H1 (cell line): Measurements from ENCODE around the gene ZC3HAV1. TPM values are rescaled to one million over a fixed set of nuclear protein-coding genes. Genes with fewer than 3 reads are reported as not detected.

Source experiments
- CTCF ChIA-PET: fragments of 300-600 bp; sonication (Branson Sonifier 250); formaldehyde crosslinking; loops from one replicate; lab custom pipeline; 2021; ENCODE audit not compliant: partially characterized antibody; lab: Charles Lee
- POLR2A ChIA-PET: fragments of 300-600 bp; sonication (Branson Sonifier 250); formaldehyde crosslinking; loops from one replicate; lab custom pipeline; 2021; ENCODE audit warnings: inconsistent platforms; ENCODE audit not compliant: partially characterized antibody; lab: Charles Lee
- DNase-seq, 2 experiments: peaks; one replicate each; pipeline versions ENCODE4 v3.0.0 to v3.0.0-alpha.2; 2010 to 2022; ENCODE audit warnings: low spot score in 2 of 2, low read depth in 1 of 2, mixed read lengths in 1 of 2
- FAIRE-seq: peaks from 2 replicates; lab custom pipeline; 2011; peaks lifted over from hg19 to GRCh38; lab: Jason Lieb, UNC
- H2AFZ ChIP-seq: 2 replicates; pipeline ENCODE4 v1.8.1; 2012; ENCODE audit warnings: low read length, inconsistent platforms
- H2AK5ac ChIP-seq: 2 replicates; pipeline ENCODE4 v1.6.1; 2013; ENCODE audit warnings: low read depth, low read length
- H2BK120ac ChIP-seq: replicated peaks from 2 replicates; pipeline ENCODE3; 2013; ENCODE audit warnings: low read depth, low read length, inconsistent platforms
- H2BK12ac ChIP-seq: 2 replicates; pipeline ENCODE4 v1.6.1; 2013; ENCODE audit warnings: low read depth, low read length
- H2BK15ac ChIP-seq: 2 replicates; pipeline ENCODE4 v1.6.1; 2013; ENCODE audit warnings: low read length
- H2BK20ac ChIP-seq: 2 replicates; pipeline ENCODE4 v1.6.1; 2013; ENCODE audit warnings: low read length
- H2BK5ac ChIP-seq: 2 replicates; pipeline ENCODE4 v1.6.1; 2013; ENCODE audit warnings: low read depth, low read length
- H3K14ac ChIP-seq: 2 replicates; pipeline ENCODE4 v1.6.1; 2013; ENCODE audit warnings: inconsistent platforms; ENCODE audit not compliant: insufficient read length
- H3K18ac ChIP-seq: 2 replicates; pipeline ENCODE4 v1.6.1; 2013; ENCODE audit warnings: low read length; ENCODE audit errors: extremely low read depth
- H3K23ac ChIP-seq: 2 replicates; pipeline ENCODE4 v1.6.1; 2013; ENCODE audit warnings: inconsistent platforms; ENCODE audit not compliant: insufficient read length
- H3K23me2 ChIP-seq: 2 replicates; pipeline ENCODE4 v1.6.1; 2013; ENCODE audit warnings: low read depth, low read length
- H3K27ac ChIP-seq: 2 replicates; pipeline ENCODE4 v1.6.1; 2011; ENCODE audit warnings: low read depth, low read length, inconsistent platforms
- H3K27me3 ChIP-seq, 4 experiments: replicated peaks in 1 of 4; 1 replicate in 1 of 4; 2 replicates in 3 of 4; pipeline versions ENCODE4 v1.6.1 to v1.8.1; 2011 to 2013; ENCODE audit warnings: low read length in 3 of 4, mild to moderate bottlenecking in 3 of 4, inconsistent platforms in 2 of 4, mixed read lengths in 2 of 4, moderate library complexity in 1 of 4; ENCODE audit not compliant: control insufficient read depth in 3 of 4, insufficient read depth in 3 of 4; ENCODE audit errors: extremely low read depth in 1 of 4
- H3K36me3 ChIP-seq, 4 experiments: 2 replicates each; pipeline versions ENCODE4 v1.6.1 to v1.8.1; 2011 to 2013; ENCODE audit warnings: mild to moderate bottlenecking in 4 of 4, low read length in 3 of 4, moderate library complexity in 2 of 4, control low read depth in 1 of 4, inconsistent platforms in 1 of 4; ENCODE audit not compliant: insufficient read depth in 4 of 4, control insufficient read depth in 2 of 4
- H3K4ac ChIP-seq: replicated peaks from 2 replicates; pipeline ENCODE3; 2013; ENCODE audit warnings: low read length, low read depth, mixed read lengths, inconsistent platforms; ENCODE audit not compliant: insufficient read length
- H3K4me1 ChIP-seq, 4 experiments: replicated peaks in 1 of 4; 1 replicate in 1 of 4; 2 replicates in 3 of 4; pipeline versions ENCODE4 v1.6.1 to v1.8.1; 2011 to 2013; ENCODE audit warnings: low read length in 3 of 4, inconsistent platforms in 2 of 4, mixed read lengths in 1 of 4; ENCODE audit not compliant: insufficient read depth in 4 of 4, control insufficient read depth in 3 of 4
- H3K4me2 ChIP-seq, 2 experiments: 2 replicates each; pipeline versions ENCODE4 v1.6.1 to v1.8.1; 2011 to 2013; ENCODE audit warnings: low read depth in 2 of 2, low read length in 2 of 2, control low read depth in 1 of 2, inconsistent platforms in 1 of 2, mild to moderate bottlenecking in 1 of 2; ENCODE audit not compliant: insufficient read depth in 1 of 2
- H3K4me3 ChIP-seq, 4 experiments: fragments of 200-600, 300-600 bp in 1 of 4; sonication (generic), shearing (Covaris generic), sonication (Bioruptor Twin) in 1 of 4; 2 replicates each; pipeline versions ENCODE4 v1.5.1 to v1.8.1; 2011 to 2016; ENCODE audit warnings: low read length in 4 of 4, low read depth in 3 of 4, control low read depth in 2 of 4, inconsistent platforms in 2 of 4, mild to moderate bottlenecking in 2 of 4, mixed read lengths in 1 of 4, moderate library complexity in 1 of 4; ENCODE audit not compliant: insufficient read depth in 2 of 4; ENCODE audit errors: extremely low read depth in 1 of 4
- H3K56ac ChIP-seq: replicated peaks from 2 replicates; pipeline ENCODE3; 2013; ENCODE audit warnings: low read depth, mild to moderate bottlenecking, mixed read lengths, low read length, inconsistent platforms; ENCODE audit not compliant: insufficient read length
- H3K79me1 ChIP-seq: 2 replicates; pipeline ENCODE4 v1.6.1; 2013; ENCODE audit warnings: low read depth, low read length, control low read depth
- H3K79me2 ChIP-seq, 2 experiments: 2 replicates each; pipeline versions ENCODE4 v1.6.1 to v1.8.1; 2012 to 2013; ENCODE audit warnings: low read length in 2 of 2, mild to moderate bottlenecking in 2 of 2, inconsistent platforms in 1 of 2; ENCODE audit not compliant: insufficient read depth in 2 of 2, control insufficient read depth in 1 of 2
- H3K9ac ChIP-seq, 4 experiments: replicated peaks in 1 of 4; 1 replicate in 1 of 4; 2 replicates in 3 of 4; pipeline versions ENCODE4 v1.6.1 to v1.8.1; 2011 to 2013; ENCODE audit warnings: low read depth in 3 of 4, low read length in 3 of 4, control low read depth in 2 of 4, mild to moderate bottlenecking in 2 of 4, moderate library complexity in 2 of 4, inconsistent platforms in 1 of 4; ENCODE audit errors: extremely low read depth in 1 of 4
- H3K9me3 ChIP-seq, 2 experiments: 2 replicates each; pipeline versions ENCODE4 v1.6.1 to v1.8.1; 2012 to 2013; ENCODE audit warnings: mild to moderate bottlenecking in 2 of 2, moderate library complexity in 2 of 2, control low read depth in 1 of 2, inconsistent platforms in 1 of 2, low read depth in 1 of 2, low read length in 1 of 2, mixed read lengths in 1 of 2; ENCODE audit not compliant: insufficient read depth in 2 of 2
- H4K20me1 ChIP-seq, 2 experiments: replicated peaks in 1 of 2; 2 replicates each; pipeline versions ENCODE3 to v1.8.1; 2011 to 2013; ENCODE audit warnings: inconsistent platforms in 2 of 2, low read length in 2 of 2, mild to moderate bottlenecking in 1 of 2; ENCODE audit not compliant: insufficient read depth in 2 of 2, control insufficient read depth in 1 of 2
- H4K5ac ChIP-seq: 2 replicates; pipeline ENCODE4 v1.6.1; 2013; ENCODE audit warnings: low read length, low read depth, mixed read lengths, inconsistent platforms; ENCODE audit not compliant: insufficient read length
- H4K8ac ChIP-seq: 2 replicates; pipeline ENCODE4 v1.8.0; 2013; ENCODE audit warnings: mild to moderate bottlenecking, moderate library complexity, low read length, inconsistent platforms; ENCODE audit not compliant: insufficient read depth; ENCODE audit errors: extremely low read depth
- H4K91ac ChIP-seq: replicated peaks from 2 replicates; pipeline ENCODE3; 2013; ENCODE audit warnings: low read length, mixed read lengths, inconsistent platforms; ENCODE audit not compliant: insufficient read length
- BACH1 ChIP-seq: IDR thresholded peaks from 2 replicates; pipeline ENCODE4 v1.6.1; 2012; ENCODE audit warnings: low read length, improper control_type of control experiment
- BCL11A ChIP-seq, 2 experiments: IDR thresholded peaks; one replicate each; pipeline ENCODE4 v1.6.1; 2011; ENCODE audit warnings: low read depth in 2 of 2, low read length in 2 of 2, mild to moderate bottlenecking in 2 of 2
- BRCA1 ChIP-seq: IDR thresholded peaks from 2 replicates; pipeline ENCODE4 v1.6.1; 2012; ENCODE audit warnings: low read depth, low read length, improper control_type of control experiment
- FOSL1 ChIP-seq: IDR thresholded peaks from 2 replicates; pipeline ENCODE4 v1.6.1; 2011; ENCODE audit warnings: mild to moderate bottlenecking, low read depth, low read length, moderate library complexity; ENCODE audit not compliant: insufficient read depth
- JUND ChIP-seq: IDR thresholded peaks from 2 replicates; pipeline ENCODE4 v1.6.1; 2011; ENCODE audit warnings: mild to moderate bottlenecking, improper control_type of control experiment, low read length
- KDM1A ChIP-seq: fragments of 200-600, 300-600 bp; sonication (generic); IDR thresholded peaks from 2 replicates; pipeline ENCODE4 v1.7.1; 2016; ENCODE audit warnings: mild to moderate bottlenecking, low read length, borderline replicate concordance
- POU5F1 ChIP-seq: IDR thresholded peaks from 2 replicates; pipeline ENCODE4 v1.6.1; 2011; ENCODE audit warnings: low read depth, mild to moderate bottlenecking, low read length, moderate library complexity
- RAD21 ChIP-seq, 2 experiments: IDR thresholded peaks in 1 of 2; conservative IDR thresholded peaks in 1 of 2; 2 replicates each; pipeline ENCODE4 v1.6.1; 2011; ENCODE audit warnings: low read depth in 2 of 2, low read length in 2 of 2, improper control_type of control experiment in 1 of 2, inconsistent platforms in 1 of 2, mild to moderate bottlenecking in 1 of 2, moderate library complexity in 1 of 2
- SIN3A ChIP-seq, 2 experiments: IDR thresholded peaks in 1 of 2; conservative IDR thresholded peaks in 1 of 2; 2 replicates each; pipeline ENCODE4 v1.6.1; 2011 to 2012; ENCODE audit warnings: low read length in 2 of 2, improper control_type of control experiment in 1 of 2, low read depth in 1 of 2, mild to moderate bottlenecking in 1 of 2
- SP1 ChIP-seq: IDR thresholded peaks from 2 replicates; pipeline ENCODE4 v1.6.1; 2011; ENCODE audit warnings: low read depth, low read length
- SP4 ChIP-seq: IDR thresholded peaks from 2 replicates; pipeline ENCODE4 v1.6.1; 2012; ENCODE audit warnings: low read length, inconsistent platforms
- SRF ChIP-seq: IDR thresholded peaks from 2 replicates; pipeline ENCODE4 v1.6.1; 2011; ENCODE audit warnings: mild to moderate bottlenecking, low read depth, low read length, moderate library complexity
- SUZ12 ChIP-seq: fragments of 200-600 bp; sonication (generic); IDR thresholded peaks from 2 replicates; pipeline ENCODE4 v1.6.1; 2012; ENCODE audit warnings: mild to moderate bottlenecking, inconsistent platforms, low read length, moderate library complexity, mixed read lengths
- WGBS, 2 experiments: shearing (Covaris generic) in 1 of 2; methylation state at CpG; one replicate each; pipeline versions ENCODE4 v1.1.6 to v1.1.7; 2013 to 2015; ENCODE audit warnings: low lambda C conversion rate in 2 of 2, mixed read lengths in 2 of 2, inconsistent platforms in 1 of 2, low coverage in 1 of 2, missing lambda C conversion rate in 1 of 2; ENCODE audit not compliant: insufficient replicate concordance in 2 of 2, insufficient coverage in 1 of 2, insufficient read length in 1 of 2; ENCODE audit errors: extremely low coverage in 1 of 2, missing lambda C conversion rate in 1 of 2; 5-methylcytosine and 5-hydroxymethylcytosine counted together
- polyA plus RNA-seq, 7 experiments: library from polyadenylated mRNA; depleted of rRNA in 3 of 7; stranded (reverse) in 5 of 7; unstranded in 2 of 7; fragments of >200 nt in 5 of 7; fragments of 200-250 nt in 2 of 7; gene quantifications; 1 replicate in 5 of 7; 2 replicates in 1 of 7; 4 replicates in 1 of 7; pipeline versions ENCODE4 v1.2.1 to v1.2.3, GENCODE V29; 2011 to 2013; ENCODE audit warnings: missing spikeins in 2 of 7, mixed read lengths in 2 of 7
- total RNA-seq: library from RNA; stranded (reverse); fragmentation: NEBNext Ultra II Directional; extraction: Animal tissue kit (Norgen Biotek cat#: 25700); gene quantifications from 2 replicates; pipeline ENCODE4 v1.2.1, GENCODE V29; 2021
- TF ChIP-seq, protein P1 (sequence below): IDR thresholded peaks from 2 replicates; pipeline ENCODE4 v1.6.1; 2011; ENCODE audit warnings: low read depth, mild to moderate bottlenecking, low read length; ENCODE audit not compliant: insufficient read depth

ZC3HAV1 gene
- total and polyA plus RNA-seq, 2 of the 8 experiments (the other 6 are each of a cell fraction or from before 2014, with no cell fraction given): 22.5 to 43.4 TPM

DNA sequence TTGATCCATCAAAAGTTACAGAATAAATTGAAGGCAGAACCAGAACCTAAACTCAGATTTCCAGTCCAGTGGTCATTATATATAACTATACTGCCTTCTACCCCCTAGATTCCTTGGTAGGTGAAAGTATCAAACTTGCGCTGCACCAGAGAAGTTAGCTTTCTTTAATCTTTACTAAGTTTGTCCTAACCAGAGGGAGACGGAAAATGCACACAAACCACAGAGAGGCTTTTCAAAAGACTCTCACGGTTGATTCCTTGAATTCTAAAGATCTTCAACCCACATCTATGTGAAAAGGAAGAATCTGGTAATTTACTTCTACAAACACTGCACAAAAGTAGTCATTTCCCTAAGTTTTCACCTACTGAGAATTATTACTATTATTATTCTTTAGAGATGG, 110.1 kb downstream of the ZC3HAV1 start:
- H3K4ac ChIP-seq: no peak overlapping the region
- DNase-seq (no peak), FAIRE-seq (no peak)
- H4K8ac ChIP-seq: no peak overlapping the region
- no peak overlapping the region for H2BK15ac ChIP-seq
- H4K20me1 ChIP-seq: no peaks in the 10 kb centered on the region
- no peaks in the 10 kb centered on the region for H3K27me3 ChIP-seq
- H3K18ac ChIP-seq: no peak overlapping the region
- H2AK5ac ChIP-seq: no peak overlapping the region
- H3K4me2 ChIP-seq: no peak overlapping the region
- H3K9me3 ChIP-seq: peaks cover 4 to 7% of the 10 kb centered on the region in 2 experiments; a peak in 1 of 4 replicates
- no peak overlapping the region for H3K23ac ChIP-seq
- CTCF ChIA-PET: interaction anchor here (1.1 kb wide), 1 partner anchor 18 kb away, joined by 10 read pairs; no protein-coding TSS in a partner anchor
- H2BK120ac ChIP-seq: no peak overlapping the region
- H2BK20ac ChIP-seq: no peak overlapping the region
- POLR2A ChIA-PET: no interaction called here
- H3K36me3 ChIP-seq: no peaks in the 10 kb centered on the region
- no peak overlapping the region for H3K56ac ChIP-seq
- H3K23me2 ChIP-seq: no peaks in the 10 kb centered on the region
- H2BK12ac ChIP-seq: no peak overlapping the region
- no peak overlapping the region for H3K9ac ChIP-seq
- no peaks in the 10 kb centered on the region for H3K79me1 ChIP-seq
- H3K4me3 ChIP-seq: no peak overlapping the region
- H3K14ac ChIP-seq: no peak overlapping the region
- WGBS, 2 experiments: 91% methylated on average over 3 of the region's 3 CpGs; no CpG with 5 or more reads in 1 of the 2 experiments
- H3K79me2 ChIP-seq: no peaks in the 10 kb centered on the region
- no peaks in the 10 kb centered on the region for H3K4me1 ChIP-seq
- H2BK5ac ChIP-seq: no peak overlapping the region
- no peak overlapping the region for H4K5ac ChIP-seq
- no peak overlapping the region for H2AFZ ChIP-seq
- no peak overlapping the region for H3K27ac ChIP-seq
- no peak overlapping the region for H4K91ac ChIP-seq
- TF ChIP-seq KDM1A: no peak
- TF ChIP-seq BRCA1: no peak
- no peak for TF ChIP-seq RAD21 (IDR thresholded peaks at IDR 0.05 in 1 of 2, conservative IDR thresholded peaks at IDR 0.05 in 1 of 2; ENCODE audit: low read depth in 2 of 2, low read length in 2 of 2)
- TF ChIP-seq SP1: no peak
- no peak for TF ChIP-seq SRF
- TF ChIP-seq JUND: no peak
- TF ChIP-seq BCL11A (IDR thresholded peaks at IDR 0.05; ENCODE audit: low read depth in 2 of 2, low read length in 2 of 2): no peak
- TF ChIP-seq SP4: no peak
- no peak for TF ChIP-seq BACH1
- TF ChIP-seq SUZ12: no peak
- TF ChIP-seq SIN3A (conservative IDR thresholded peaks at IDR 0.05 in 1 of 2, IDR thresholded peaks at IDR 0.05 in 1 of 2; ENCODE audit: low read depth in 1 of 2, low read length in 2 of 2): no peak
- TF ChIP-seq FOSL1: no peak
- TF ChIP-seq POU5F1: no peak
- TF ChIP-seq, protein P1, sequence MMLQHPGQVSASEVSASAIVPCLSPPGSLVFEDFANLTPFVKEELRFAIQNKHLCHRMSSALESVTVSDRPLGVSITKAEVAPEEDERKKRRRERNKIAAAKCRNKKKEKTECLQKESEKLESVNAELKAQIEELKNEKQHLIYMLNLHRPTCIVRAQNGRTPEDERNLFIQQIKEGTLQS: no peak
